HCT116 (cell line): Measurements from ENCODE around the gene ABLIM1.

Source experiments
- CEBPB ChIP-seq: IDR thresholded peaks from 2 replicates; pipeline ENCODE4 v1.6.1; 2012; ENCODE audit warnings: low read depth
- CTCF ChIP-seq, 3 experiments: fragments of 200-600 bp in 1 of 3; sonication (generic) in 1 of 3; IDR thresholded peaks in 2 of 3; conservative IDR thresholded peaks in 1 of 3; 2 replicates each; pipeline ENCODE4 v1.5.1; 2012 to 2017; ENCODE audit warnings: low read depth in 2 of 3, low read length in 2 of 3, antibody characterized with exemption in 1 of 3, borderline replicate concordance in 1 of 3, control low read depth in 1 of 3, mild to moderate bottlenecking in 1 of 3, mixed read lengths in 1 of 3, mixed run types in 1 of 3, moderate library complexity in 1 of 3; ENCODE audit not compliant: insufficient read depth in 1 of 3
- EZH2 ChIP-seq: fragments of 200-600 bp; sonication (generic); IDR thresholded peaks from 2 replicates; pipeline ENCODE4 v1.6.1; 2017; ENCODE audit warnings: antibody characterized with exemption, mixed run types
- FOSL1 ChIP-seq: IDR thresholded peaks from 2 replicates; pipeline ENCODE4 v1.6.1; 2012; ENCODE audit warnings: low read depth
- JUND ChIP-seq: IDR thresholded peaks from 2 replicates; pipeline ENCODE4 v1.6.1; 2012
- MAX ChIP-seq: IDR thresholded peaks from 2 replicates; pipeline ENCODE4 v1.6.1; 2012
- POLR2A ChIP-seq: IDR thresholded peaks from 2 replicates; pipeline ENCODE4 v1.7.0; 2011; ENCODE audit warnings: borderline replicate concordance; ENCODE audit not compliant: insufficient read depth, insufficient read length; ENCODE audit errors: extremely low read depth
- RAD21 ChIP-seq: IDR thresholded peaks from 2 replicates; pipeline ENCODE4 v1.6.1; 2012; ENCODE audit warnings: low read depth, mild to moderate bottlenecking
- REST ChIP-seq: IDR thresholded peaks from 2 replicates; pipeline ENCODE4 v1.6.1; 2012; ENCODE audit warnings: low read depth
- SIN3A ChIP-seq: IDR thresholded peaks from 2 replicates; pipeline ENCODE4 v1.6.1; 2012; ENCODE audit warnings: low read depth
- YY1 ChIP-seq: IDR thresholded peaks from 2 replicates; pipeline ENCODE4 v1.6.1; 2011; ENCODE audit warnings: low read length, low read depth, moderate library complexity, mild to moderate bottlenecking; ENCODE audit not compliant: insufficient replicate concordance; ENCODE audit errors: extremely low read depth
- ZBTB33 ChIP-seq: IDR thresholded peaks from 2 replicates; pipeline ENCODE4 v1.6.1; 2011; ENCODE audit warnings: mild to moderate bottlenecking, low read length, moderate library complexity; ENCODE audit not compliant: insufficient replicate concordance; ENCODE audit errors: extremely low read depth

GRCh38 chr10:114566064-114566463 lies 92.0 kb downstream of the ABLIM1 start:
- TF ChIP-seq CTCF (IDR thresholded peaks at IDR 0.05 in 2 of 3, conservative IDR thresholded peaks at IDR 0.05 in 1 of 3; ENCODE audit: borderline replicate concordance in 1 of 3, insufficient read depth in 1 of 3, low read depth in 2 of 3, low read length in 2 of 3) (no peak), CEBPB (no peak), YY1 (no peak), FOSL1 (no peak), REST (no peak), EZH2 (no peak), RAD21 (no peak), JUND (no peak), ZBTB33 (no peak), SIN3A (no peak), POLR2A (no peak), MAX (no peak)
